ENCODE measurements around the gene CHD2.

CHD2 gene

DNA sequence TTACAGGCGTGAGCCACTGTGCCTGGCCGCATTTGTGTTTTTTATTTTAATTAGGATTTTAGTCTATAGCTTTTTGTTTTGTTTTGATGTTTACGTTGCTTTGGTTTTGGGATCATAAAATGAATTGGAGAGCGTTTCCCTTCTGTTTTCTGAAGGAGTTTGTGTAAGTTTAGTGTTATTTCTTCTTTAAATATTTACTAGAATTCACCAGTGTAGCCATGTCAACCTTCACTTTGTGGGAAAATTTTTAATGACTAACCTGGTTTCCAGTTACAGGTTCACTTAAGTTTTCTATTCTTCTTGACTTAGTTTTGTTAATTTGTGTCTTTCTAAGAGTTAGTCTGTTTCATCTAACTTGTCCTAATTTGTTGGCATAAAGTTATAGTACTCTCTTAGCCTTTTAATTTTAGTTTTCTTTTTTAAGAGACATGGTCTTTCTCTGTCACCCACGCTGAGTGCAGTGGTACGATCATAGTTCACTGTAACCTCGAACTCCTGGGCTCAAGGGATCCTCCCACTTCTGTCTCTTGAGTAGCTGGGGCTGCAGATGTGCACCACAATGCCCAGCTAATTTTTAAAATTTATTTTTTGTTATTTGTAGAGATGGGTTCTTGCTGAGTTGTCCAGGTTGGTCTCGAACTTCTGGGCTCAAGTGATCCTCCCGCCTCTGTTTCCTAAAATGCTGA lies 61.0 kb downstream of the CHD2 start:
- no peak for DNase-seq (ENCODE audit: low read depth in 3 of 3)

GRCh38 chr15:92962914-92963313 lies 62.8 kb downstream of the CHD2 start:
- DNase-seq (ENCODE audit: low read depth in 3 of 3) = no peak

DNA sequence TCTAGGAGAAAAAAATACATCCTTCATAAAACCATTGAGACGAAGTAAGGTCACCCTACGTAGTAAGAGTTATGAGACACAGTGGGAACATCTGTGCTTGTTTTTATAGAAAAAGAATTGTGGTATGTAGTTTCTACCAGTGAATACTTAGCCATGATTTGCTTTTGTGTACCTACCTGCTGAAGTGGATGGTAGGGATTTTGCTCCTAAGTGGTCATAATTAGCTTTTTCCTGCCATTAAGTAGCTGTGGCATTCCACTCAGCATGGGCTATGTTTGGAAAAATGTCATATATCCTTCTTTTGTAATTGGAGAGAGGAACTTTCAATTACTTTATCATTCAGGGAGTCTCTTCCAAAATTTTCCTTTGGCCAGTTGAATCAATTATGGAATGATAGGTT lies 63.7 kb downstream of the CHD2 start:
- no peak for DNase-seq (ENCODE audit: low read depth in 3 of 3)

- no peak for DNase-seq (ENCODE audit: low read depth in 3 of 3)
Observed at GRCh38 chr15:92968926-92969651, 69.0 kb downstream of the CHD2 start.

DNA sequence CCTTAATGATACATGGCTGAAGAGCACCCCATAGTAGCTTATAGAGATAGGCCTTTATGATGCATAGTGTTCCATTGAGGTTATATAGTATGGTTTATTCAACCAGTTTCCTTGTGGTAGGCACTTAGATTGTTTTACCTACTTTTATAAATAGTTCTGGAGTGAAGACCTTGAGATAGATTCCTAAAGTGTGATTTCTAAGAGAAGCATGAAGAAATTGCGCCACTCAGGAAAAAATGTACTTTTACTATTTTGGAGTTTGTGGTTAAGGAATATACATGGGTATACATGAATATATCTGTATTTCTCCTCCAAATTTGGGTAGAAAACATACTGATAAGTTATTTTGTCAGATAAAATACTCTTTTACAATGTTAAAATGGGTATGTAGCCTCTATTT lies 70.5 kb downstream of the CHD2 start:
- DNase-seq (ENCODE audit: low read depth in 3 of 3) = no peak

DNA sequence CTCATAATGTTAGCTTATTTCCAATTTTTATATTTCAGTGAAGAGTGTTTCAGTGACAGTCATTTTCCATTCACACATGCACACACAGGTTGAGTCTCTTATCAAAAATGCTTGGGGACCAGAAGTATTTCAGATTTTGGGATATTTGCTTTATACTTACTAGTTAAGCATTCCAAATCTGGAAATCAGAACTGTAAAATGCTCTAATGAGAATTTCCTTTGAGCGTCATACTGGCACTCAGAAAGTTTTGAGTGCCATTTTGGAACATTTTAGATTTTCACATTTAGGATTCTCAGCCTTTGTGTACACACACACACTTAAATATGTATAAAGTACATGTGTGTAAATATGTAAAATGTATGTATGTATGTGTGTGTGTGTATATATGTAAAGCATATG lies 71.0 kb downstream of the CHD2 start:
- no peak for DNase-seq (ENCODE audit: low read depth in 3 of 3)

GRCh38 chr15:92971713-92972112 lies 71.6 kb downstream of the CHD2 start:
- DNase-seq (ENCODE audit: low read depth in 3 of 3) = no peak

DNA sequence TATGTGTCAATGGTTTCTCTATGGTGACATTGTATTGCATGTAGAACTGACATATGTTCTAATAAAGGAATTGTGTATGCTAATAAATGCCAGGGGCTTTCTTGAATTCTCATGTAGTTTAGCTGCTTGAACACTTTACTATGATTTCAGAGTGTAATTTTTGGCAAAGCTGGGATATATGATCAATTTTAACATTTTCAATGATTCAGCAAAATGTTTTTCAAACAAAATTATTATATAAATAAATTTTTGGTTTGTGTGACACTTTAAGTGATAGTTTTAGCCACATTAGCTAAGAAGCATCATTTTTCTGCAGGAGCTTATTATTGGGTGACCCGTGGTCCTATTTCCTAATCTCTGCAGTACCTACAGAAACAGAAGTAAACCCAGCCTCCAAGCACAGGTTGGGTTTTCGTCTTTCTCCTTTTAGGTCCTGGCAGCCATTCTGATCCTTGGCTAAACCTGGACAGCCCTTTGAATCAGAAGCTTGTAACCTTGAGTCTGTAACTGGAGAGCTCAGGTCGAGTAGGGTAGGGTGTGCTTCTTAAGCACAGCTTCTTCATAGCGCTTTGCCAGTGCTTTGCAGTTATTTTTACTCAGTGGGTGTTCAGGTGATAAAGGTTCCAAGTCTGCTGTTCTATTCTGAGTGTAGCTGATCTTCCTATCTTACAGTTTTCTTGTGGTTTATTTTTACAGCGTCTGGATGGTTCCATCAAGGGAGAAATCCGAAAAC lies 74.2 kb downstream of the CHD2 start:
- DNase-seq (ENCODE audit: low read depth in 3 of 3) = no peak

GRCh38 chr15:92979011-92979701 lies 79.0 kb downstream of the CHD2 start:
- no peak for DNase-seq (ENCODE audit: low read depth in 3 of 3)

- DNase-seq (ENCODE audit: low read depth in 3 of 3) = no peak
Observed at GRCh38 chr15:92981333-92981732, 81.2 kb downstream of the CHD2 start.

- DNase-seq (ENCODE audit: low read depth in 3 of 3) = no peak
Observed at GRCh38 chr15:92984161-92984560, 84.0 kb downstream of the CHD2 start.

DNA sequence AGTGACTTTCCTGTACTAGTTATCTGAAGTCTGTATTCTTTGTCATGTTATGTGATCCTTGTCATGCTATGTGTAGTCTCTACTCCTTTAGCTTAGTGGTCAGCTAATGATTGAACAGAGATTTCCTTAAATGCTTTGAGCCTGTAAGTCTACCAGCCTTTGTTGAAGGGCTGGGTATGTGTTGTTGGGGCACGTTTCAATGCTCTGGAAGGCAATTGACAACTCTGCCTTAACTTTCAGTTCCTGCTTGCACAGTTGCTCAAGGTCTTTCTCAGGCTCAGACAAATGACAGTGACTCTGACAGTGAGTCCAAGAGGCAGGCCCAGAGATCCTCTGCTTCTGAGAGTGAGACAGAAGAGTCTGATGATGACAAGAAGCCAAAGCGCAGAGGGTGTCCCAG lies 89.3 kb downstream of the CHD2 start:
- DNase-seq (ENCODE audit: low read depth in 3 of 3) = no peak

- DNase-seq (ENCODE audit: low read depth in 3 of 3) = no peak
Observed at GRCh38 chr15:92990031-92990430, 89.9 kb downstream of the CHD2 start.

DNA sequence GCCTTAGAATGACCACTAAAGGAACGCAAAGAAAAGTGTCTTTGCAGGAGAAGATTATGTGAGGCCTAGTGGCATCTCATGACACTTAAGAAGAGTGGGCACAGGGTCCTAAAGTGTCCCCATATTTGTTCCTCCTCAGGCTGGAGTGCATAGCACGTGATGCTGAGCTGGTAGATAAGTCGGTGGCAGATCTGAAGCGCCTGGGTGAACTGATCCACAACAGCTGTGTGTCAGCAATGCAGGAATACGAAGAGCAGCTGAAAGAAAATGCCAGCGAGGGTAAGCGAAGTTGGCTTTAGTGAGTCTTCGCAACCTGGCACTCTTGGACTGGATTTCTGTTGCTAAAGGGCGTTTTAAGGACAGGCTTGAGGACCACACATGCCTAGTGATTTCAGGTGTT lies 92.6 kb downstream of the CHD2 start:
- no peak for DNase-seq (ENCODE audit: low read depth in 3 of 3)

DNA sequence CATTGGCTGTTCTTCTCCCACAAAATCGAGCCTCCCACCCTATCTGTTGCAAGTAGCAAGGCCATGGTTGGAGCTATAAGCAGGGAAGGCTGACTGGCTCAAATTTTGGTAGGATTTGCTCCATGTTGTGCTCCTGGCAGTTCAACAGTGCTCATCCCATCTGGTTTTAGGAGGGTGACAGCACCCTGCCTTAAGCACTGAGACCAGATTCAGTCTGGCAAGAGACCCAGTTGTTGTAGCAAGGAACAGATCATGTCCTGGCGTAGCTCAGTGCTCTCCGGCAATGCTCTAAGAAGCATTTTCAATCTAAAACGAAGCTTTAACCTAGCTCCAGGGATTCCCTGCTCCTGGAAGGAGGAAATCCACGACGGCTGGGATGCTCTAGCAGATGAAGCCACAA lies 97.7 kb downstream of the CHD2 start:
- no peak for DNase-seq (ENCODE audit: low read depth in 3 of 3)

DNA sequence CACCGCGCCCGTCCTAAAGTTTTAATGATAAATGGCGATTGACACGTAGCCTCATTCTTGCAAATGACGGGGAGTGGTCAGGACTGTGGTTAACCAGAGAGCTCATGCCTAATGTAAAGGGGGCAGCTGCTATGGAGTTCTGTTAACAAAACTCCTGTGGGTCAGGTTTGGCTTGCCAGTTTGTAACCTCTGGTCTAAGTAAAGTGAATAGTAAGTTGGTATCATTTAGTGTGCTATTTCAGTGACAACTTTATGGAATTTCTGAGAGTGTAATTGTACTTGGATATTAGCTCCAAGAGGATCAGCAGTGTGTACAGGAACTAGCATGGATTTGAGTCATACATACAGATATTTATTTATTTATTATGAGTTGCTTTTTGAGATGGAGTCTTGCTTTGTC lies 101.0 kb downstream of the CHD2 start:
- DNase-seq (ENCODE audit: low read depth in 3 of 3) = no peak

- DNase-seq (ENCODE audit: low read depth in 3 of 3) = no peak
Observed at GRCh38 chr15:93001881-93002280, 101.8 kb downstream of the CHD2 start.

DNA sequence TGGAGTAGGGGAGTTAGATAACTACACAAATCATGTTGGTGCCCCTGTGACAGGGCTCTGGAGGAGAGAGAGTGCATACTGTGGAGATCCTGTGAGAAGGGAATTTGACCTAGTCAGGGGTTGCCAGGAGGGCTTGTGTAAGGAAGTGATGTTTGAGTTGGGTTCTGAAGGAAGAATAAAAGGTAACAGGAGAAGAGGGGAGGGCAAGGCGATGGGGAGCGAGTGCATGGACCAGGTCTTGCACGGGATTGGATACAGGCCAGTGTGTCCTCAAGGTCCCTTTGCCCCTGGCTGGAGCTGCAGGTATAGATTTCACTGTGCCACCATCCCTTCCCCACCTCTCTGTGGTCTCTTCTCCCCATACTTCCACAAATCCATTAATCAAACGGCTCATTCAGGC lies 105.0 kb downstream of the CHD2 start:
- no peak for DNase-seq (ENCODE audit: low read depth in 3 of 3)

DNA sequence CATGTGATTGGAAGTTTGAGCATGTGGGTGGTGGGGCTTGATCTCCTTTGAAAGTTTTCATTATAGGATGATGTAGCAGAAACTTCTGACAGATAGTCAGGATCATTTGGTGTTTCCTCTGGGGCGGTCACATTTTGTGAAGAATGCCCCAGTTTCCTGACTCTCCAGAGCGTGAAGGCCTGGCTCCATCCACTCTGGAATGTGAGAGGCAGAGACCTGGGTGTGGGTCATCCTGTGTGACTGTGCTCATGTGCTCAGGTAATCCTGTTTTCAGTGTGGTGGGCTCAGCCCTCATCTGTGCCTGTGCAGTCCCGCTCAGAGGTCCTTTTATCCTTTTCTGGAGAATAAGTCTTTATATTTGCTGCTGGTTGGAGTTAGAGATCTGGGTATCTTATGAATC lies 107.9 kb downstream of the CHD2 start:
- no peak for DNase-seq (ENCODE audit: low read depth in 3 of 3)

DNA sequence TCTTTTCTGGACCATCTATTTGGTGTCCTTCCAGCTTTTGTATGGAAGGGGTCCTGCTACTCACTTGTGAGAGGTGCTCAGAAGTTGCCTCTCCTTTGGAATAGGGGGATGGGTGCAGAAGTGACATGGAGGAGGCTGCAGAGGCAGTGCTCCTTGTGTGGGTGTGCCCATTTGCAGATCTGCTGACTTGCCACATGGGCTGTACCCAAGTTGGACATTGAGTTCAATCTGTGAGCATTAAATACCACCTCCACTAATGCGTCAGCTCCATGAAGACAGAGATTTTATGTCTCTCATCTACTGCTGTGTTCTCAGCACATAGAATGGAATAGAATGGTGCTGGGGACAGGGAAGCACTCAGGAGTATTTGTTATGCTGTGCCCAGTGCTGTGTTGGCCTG lies 112.7 kb downstream of the CHD2 start:
- no peak for DNase-seq (ENCODE audit: low read depth in 3 of 3)

GRCh38 chr15:93017526-93017925 lies 117.4 kb downstream of the CHD2 start:
- no peak for DNase-seq (ENCODE audit: low read depth in 3 of 3)

GRCh38 chr15:93018574-93018973 lies 118.5 kb downstream of the CHD2 start:
- DNase-seq (ENCODE audit: low read depth in 3 of 3) = no peak
